Mucosa of stomach (tissue), 1 donor: ENCODE results near the gene PSMG3.
"Not testable (repeated sequence)": the region's sequence is repeated elsewhere in the genome, so short reads cannot be mapped to it uniquely, and the experiment has no call there.

Experiments used
- H3K27me3 ChIP-seq: one replicate; pipeline ENCODE4 v1.7.0; 2013; ENCODE audit warnings: mild to moderate bottlenecking, low read length; ENCODE audit not compliant: control insufficient read depth, insufficient read depth
- H3K36me3 ChIP-seq: one replicate; pipeline ENCODE4 v1.7.0; 2013; ENCODE audit warnings: low read length; ENCODE audit not compliant: control insufficient read depth, insufficient read depth
- H3K4me1 ChIP-seq: one replicate; pipeline ENCODE4 v1.7.0; 2013; ENCODE audit warnings: mild to moderate bottlenecking, low read length; ENCODE audit not compliant: control insufficient read depth, insufficient read depth
- H3K4me3 ChIP-seq: one replicate; pipeline ENCODE4 v1.7.0; 2013; ENCODE audit warnings: low read length
- H3K9ac ChIP-seq: one replicate; pipeline ENCODE4 v1.7.0; 2013; ENCODE audit warnings: mild to moderate bottlenecking, low read length, moderate library complexity
- H3K9me3 ChIP-seq: one replicate; pipeline ENCODE4 v1.7.0; 2013; ENCODE audit warnings: mild to moderate bottlenecking, low read length, moderate library complexity; ENCODE audit not compliant: control insufficient read depth
- donor health status: Pancreatic carcinoma.

PSMG3 gene

GRCh38 chr7:1585142-1585981 is 15.5 kb upstream of the PSMG3 start:
- Histone ChIP-seq H3K27me3 (peaks cover 17% of the 10 kb centered on the region), H3K36me3 (no peaks in the 10 kb centered on the region), H3K9ac (no peak overlapping the region), H3K4me1 (no peaks in the 10 kb centered on the region), H3K9me3 (no peaks in the 10 kb centered on the region), H3K4me3 (no peak overlapping the region)

GRCh38 chr7:1584700-1585099 is 14.9 kb upstream of the PSMG3 start:
- no peak overlapping the region for H3K9ac ChIP-seq
- H3K27me3 ChIP-seq: peaks cover 17% of the 10 kb centered on the region
- no peaks in the 10 kb centered on the region for H3K9me3 ChIP-seq
- no peak overlapping the region for H3K4me3 ChIP-seq
- H3K4me1 ChIP-seq: no peaks in the 10 kb centered on the region
- H3K36me3 ChIP-seq: no peaks in the 10 kb centered on the region

- not testable (repeated sequence) for H3K36me3 ChIP-seq, H3K9me3 ChIP-seq, H3K4me1 ChIP-seq, H3K9ac ChIP-seq, H3K4me3 ChIP-seq, H3K27me3 ChIP-seq
These were observed 13.6 kb upstream of the PSMG3 start for GRCh38 chr7:1583241-1583930.

- Histone ChIP-seq H3K9ac (no peak overlapping the region), H3K36me3 (no peaks in the 10 kb centered on the region), H3K4me1 (no peaks in the 10 kb centered on the region), H3K27me3 (no peaks in the 10 kb centered on the region), H3K9me3 (no peaks in the 10 kb centered on the region), H3K4me3 (no peak overlapping the region)
These were observed 10.7 kb upstream of the PSMG3 start for GRCh38 chr7:1580422-1581030.

- H3K4me3 ChIP-seq: no peak overlapping the region
- H3K4me1 ChIP-seq: no peaks in the 10 kb centered on the region
- H3K36me3 ChIP-seq: no peaks in the 10 kb centered on the region
- H3K9ac ChIP-seq: no peak overlapping the region
- no peaks in the 10 kb centered on the region for H3K27me3 ChIP-seq
- no peaks in the 10 kb centered on the region for H3K9me3 ChIP-seq
These were observed 9.9 kb upstream of the PSMG3 start for GRCh38 chr7:1579481-1580421.

- H3K9ac ChIP-seq: no peak overlapping the region
- no peaks in the 10 kb centered on the region for H3K9me3 ChIP-seq
- no peak overlapping the region for H3K4me3 ChIP-seq
- no peaks in the 10 kb centered on the region for H3K27me3 ChIP-seq
- H3K36me3 ChIP-seq: no peaks in the 10 kb centered on the region
- H3K4me1 ChIP-seq: no peaks in the 10 kb centered on the region
These were observed 8.7 kb upstream of the PSMG3 start for GRCh38 chr7:1578513-1578912.

- no peaks in the 10 kb centered on the region for H3K9me3 ChIP-seq
- no peak overlapping the region for H3K9ac ChIP-seq
- H3K4me3 ChIP-seq: no peak overlapping the region
- no peaks in the 10 kb centered on the region for H3K4me1 ChIP-seq
- no peaks in the 10 kb centered on the region for H3K27me3 ChIP-seq
- H3K36me3 ChIP-seq: no peaks in the 10 kb centered on the region
These were observed 6.9 kb upstream of the PSMG3 start for GRCh38 chr7:1576521-1577253.

- Histone ChIP-seq H3K4me3 (no peak overlapping the region), H3K4me1 (peaks cover 6% of the 10 kb centered on the region), H3K9ac (no peak overlapping the region), H3K27me3 (no peaks in the 10 kb centered on the region), H3K9me3 (no peaks in the 10 kb centered on the region), H3K36me3 (no peaks in the 10 kb centered on the region)
These were observed 6.0 kb upstream of the PSMG3 start for GRCh38 chr7:1575809-1576208.

- H3K4me3 ChIP-seq: no peak overlapping the region
- H3K27me3 ChIP-seq: no peaks in the 10 kb centered on the region
- no peaks in the 10 kb centered on the region for H3K36me3 ChIP-seq
- no peaks in the 10 kb centered on the region for H3K9me3 ChIP-seq
- no peak overlapping the region for H3K9ac ChIP-seq
- H3K4me1 ChIP-seq: peaks cover 22% of the 10 kb centered on the region
These were observed 2.4 kb upstream of the PSMG3 start for GRCh38 chr7:1572111-1572822.

GRCh38 chr7:1569440-1569832 is 396 bp downstream of the PSMG3 start:
- peaks cover 39% of the 10 kb centered on the region for H3K4me1 ChIP-seq
- no peaks in the 10 kb centered on the region for H3K9me3 ChIP-seq
- H3K4me3 ChIP-seq: no peak overlapping the region
- peak overlapping the region; percentile 97 for H3K9ac ChIP-seq
- H3K36me3 ChIP-seq: no peaks in the 10 kb centered on the region
- no peaks in the 10 kb centered on the region for H3K27me3 ChIP-seq

GRCh38 chr7:1569016-1569415 is 816 bp downstream of the PSMG3 start:
- Histone ChIP-seq H3K36me3 (no peaks in the 10 kb centered on the region), H3K27me3 (no peaks in the 10 kb centered on the region), H3K9ac (peak overlapping the region; percentile 97), H3K9me3 (no peaks in the 10 kb centered on the region), H3K4me3 (no peak overlapping the region), H3K4me1 (peaks cover 39% of the 10 kb centered on the region)
